HepG2 (cell line): ENCODE results near the gene IL18. TPM values are rescaled to one million over a fixed set of nuclear protein-coding genes. Genes with fewer than 3 reads are reported as not detected.

Experiments
- ATF7 ChIP-seq, 2 experiments: fragments of 450-650 bp in 1 of 2; sonication (generic) in 1 of 2; formaldehyde crosslinking in 1 of 2; IDR thresholded peaks; 2 replicates each; pipeline versions ENCODE4 v1.4.0 to v1.6.1; 2016 to 2020; ENCODE audit warnings: antibody characterized with exemption in 1 of 2, mild to moderate bottlenecking in 1 of 2, missing genetic modification reagents in 1 of 2
- CBX5 ChIP-seq: sonication (generic); formaldehyde crosslinking; IDR thresholded peaks from 2 replicates; pipeline ENCODE4 v1.4.0; 2020; ENCODE audit warnings: missing genetic modification reagents, borderline replicate concordance
- DMAP1 ChIP-seq: IDR thresholded peaks from 2 replicates; pipeline ENCODE4 v1.6.1; 2016
- FOSL1 ChIP-seq: sonication (generic); formaldehyde crosslinking; IDR thresholded peaks from 2 replicates; pipeline ENCODE4 v1.9.0; 2021; ENCODE audit warnings: missing genetic modification reagents, borderline replicate concordance
- FOSL2 ChIP-seq: sonication (generic); formaldehyde crosslinking; IDR thresholded peaks from 2 replicates; pipeline ENCODE4 v1.4.0; 2020; ENCODE audit warnings: missing genetic modification reagents
- FOXP1 ChIP-seq, 2 experiments: fragments of 450-650 bp in 1 of 2; IDR thresholded peaks; 2 replicates each; pipeline ENCODE4 v1.6.1; 2017 to 2018; ENCODE audit warnings: antibody characterized with exemption in 1 of 2
- HCFC1 ChIP-seq: fragments of 150-350 bp; IDR thresholded peaks from 2 replicates; pipeline ENCODE4 v1.6.1; 2014; ENCODE audit warnings: low read depth, low read length
- MAFK ChIP-seq, 2 experiments: IDR thresholded peaks in 1 of 2; conservative IDR thresholded peaks in 1 of 2; 2 replicates each; pipeline ENCODE4 v1.6.1; 2011; ENCODE audit warnings: improper control_type of control experiment in 2 of 2, low read length in 2 of 2
- PAWR ChIP-seq: sonication (generic); formaldehyde crosslinking; IDR thresholded peaks from 2 replicates; pipeline ENCODE4 v1.4.0; 2020; ENCODE audit warnings: missing genetic modification reagents, mild to moderate bottlenecking, borderline replicate concordance
- PITX1 ChIP-seq: sonication (generic); formaldehyde crosslinking; IDR thresholded peaks from 2 replicates; pipeline ENCODE4 v1.5.1; 2020; ENCODE audit warnings: mild to moderate bottlenecking, missing genetic modification reagents
- SAP130 ChIP-seq: IDR thresholded peaks from 2 replicates; pipeline ENCODE4 v1.6.1; 2016; ENCODE audit warnings: low read depth
- SP140L ChIP-seq: sonication (generic); formaldehyde crosslinking; IDR thresholded peaks from 2 replicates; pipeline ENCODE4 v1.4.0; 2020; ENCODE audit warnings: missing genetic modification reagents, borderline replicate concordance
- ZBTB7B ChIP-seq: sonication (generic); formaldehyde crosslinking; IDR thresholded peaks from 2 replicates; pipeline ENCODE4 v1.4.0; 2020; ENCODE audit warnings: missing genetic modification reagents
- ZNF12 ChIP-seq: sonication (generic); formaldehyde crosslinking; IDR thresholded peaks from 2 replicates; pipeline ENCODE4 v1.5.0; 2020; ENCODE audit warnings: missing genetic modification reagents
- ZNF432 ChIP-seq: sonication (generic); formaldehyde crosslinking; IDR thresholded peaks from 2 replicates; pipeline ENCODE4 v1.5.0; 2020; ENCODE audit warnings: missing genetic modification reagents, mild to moderate bottlenecking, borderline replicate concordance
- ZNF547 ChIP-seq: sonication (generic); formaldehyde crosslinking; IDR thresholded peaks from 2 replicates; pipeline ENCODE4 v1.5.1; 2020; ENCODE audit warnings: mild to moderate bottlenecking, missing genetic modification reagents
- ZNF670 ChIP-seq: sonication (generic); formaldehyde crosslinking; IDR thresholded peaks from 2 replicates; pipeline ENCODE4 v1.8.0; 2022; ENCODE audit warnings: mild to moderate bottlenecking, missing genetic modification reagents, borderline replicate concordance
- polyA plus RNA-seq, 8 experiments: library from polyadenylated mRNA; depleted of rRNA in 3 of 8; stranded (reverse) in 7 of 8; unstranded in 1 of 8; fragments of >200 nt; fragmentation: Illumina TruSeq in 4 of 8; extraction: Trizol in 4 of 8; gene quantifications; 2 replicates each; pipeline versions ENCODE4 v1.2.1 to v1.2.3, GENCODE V29; 2011 to 2016; ENCODE audit warnings: low read depth in 4 of 8, missing spikeins in 1 of 8, mixed read lengths in 1 of 8; ENCODE audit not compliant: insufficient read depth in 1 of 8
- total RNA-seq, 5 experiments: library from RNA; depleted of rRNA; stranded (reverse); fragments of >200 nt; fragmentation: Illumina TruSeq; extraction: Trizol; gene quantifications; 2 replicates each; pipeline ENCODE4 v1.2.3, GENCODE V29; 2016; ENCODE audit warnings: low read depth in 1 of 5
- TF ChIP-seq, protein P1 (sequence below): IDR thresholded peaks from 2 replicates; pipeline ENCODE4 v1.6.1; 2012; ENCODE audit warnings: inconsistent platforms
- TF ChIP-seq, protein P2 (sequence below): sonication (generic); formaldehyde crosslinking; conservative IDR thresholded peaks from 2 replicates; pipeline ENCODE4 v1.4.0; 2020; ENCODE audit warnings: missing genetic modification reagents
- TF ChIP-seq, protein P3 (sequence below), 2 experiments: sonication (generic) in 1 of 2; formaldehyde crosslinking in 1 of 2; IDR thresholded peaks; 2 replicates each; pipeline versions ENCODE4 v1.6.1 to v1.9.0; 2014 to 2022; ENCODE audit warnings: antibody characterized with exemption in 1 of 2, borderline replicate concordance in 1 of 2, inconsistent platforms in 1 of 2, low read depth in 1 of 2, missing genetic modification reagents in 1 of 2

Gene IL18
- total and polyA plus RNA-seq, 2 of the 13 experiments (the other 11 are each of a cell fraction or from before 2014, with no cell fraction given) = 0.89 to 2.7 TPM

DNA sequence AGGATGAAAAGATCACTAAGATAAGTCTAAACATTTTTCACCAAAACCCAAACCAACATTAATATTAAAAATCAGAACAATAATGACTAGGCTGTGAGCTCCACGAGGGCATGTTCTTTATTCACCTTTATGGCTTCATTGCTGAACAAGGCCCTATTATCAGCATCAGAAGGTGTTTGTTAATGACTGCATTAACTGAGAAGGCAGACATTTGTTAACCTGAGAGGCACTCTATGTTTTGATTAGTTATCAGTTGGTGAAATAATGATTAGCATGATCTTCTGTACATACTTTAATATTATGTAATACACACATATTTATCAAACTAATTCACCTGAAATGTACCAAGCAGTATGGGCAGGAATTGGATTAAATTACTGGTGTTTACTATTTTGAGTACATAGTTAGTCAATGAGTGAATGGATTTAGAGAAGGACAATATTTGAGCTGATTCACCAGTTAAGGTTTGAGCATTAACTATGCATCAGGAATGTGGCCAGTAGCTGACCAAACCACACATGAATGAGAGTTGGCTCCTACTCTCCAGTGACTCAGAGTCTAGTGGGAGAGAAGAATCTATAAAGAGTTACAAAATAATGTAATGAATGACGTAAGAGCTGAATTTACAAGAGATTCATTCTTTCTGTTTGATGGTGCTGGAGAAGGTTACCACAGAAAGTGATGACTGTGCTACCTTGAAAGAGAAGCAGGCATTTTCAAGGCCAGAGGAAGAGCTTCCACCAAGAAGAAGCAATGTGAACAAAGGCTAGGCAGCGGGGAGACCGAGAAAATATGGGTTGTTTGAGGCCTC is 6.7 kb downstream of the IL18 start (continued):
- TF ChIP-seq, protein P1, sequence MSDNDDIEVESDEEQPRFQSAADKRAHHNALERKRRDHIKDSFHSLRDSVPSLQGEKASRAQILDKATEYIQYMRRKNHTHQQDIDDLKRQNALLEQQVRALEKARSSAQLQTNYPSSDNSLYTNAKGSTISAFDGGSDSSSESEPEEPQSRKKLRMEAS = no peak
- TF ChIP-seq PAWR (CRISPR knock-in tag) (no peak), ZNF432 (CRISPR knock-in tag) (no peak), ZBTB7B (no peak), ATF7 (IDR thresholded peaks at IDR 0.05) (peak; percentile 93), ATF7 (CRISPR knock-in tag; IDR thresholded peaks at IDR 0.05) (no peak), HCFC1 (no peak), ZNF670 (CRISPR knock-in tag) (no peak), SAP130 (CRISPR knock-in tag) (peak; percentile 49), ZNF547 (CRISPR knock-in tag) (no peak), FOSL1 (CRISPR knock-in tag) (peak; percentile 39; the same call in 1 of the 2 replicates), FOXP1 (IDR thresholded peaks at IDR 0.05) (no peak), FOXP1 (CRISPR knock-in tag; IDR thresholded peaks at IDR 0.05) (peak; percentile 8; the same call in 1 of the 2 replicates), FOSL2 (CRISPR knock-in tag) (peak; percentile 93), CBX5 (CRISPR knock-in tag) (no peak), SP140L (CRISPR knock-in tag) (no peak), DMAP1 (CRISPR knock-in tag) (no peak), ZNF12 (CRISPR knock-in tag) (no peak), MAFK (conservative IDR thresholded peaks at IDR 0.05 in 1 of 2, IDR thresholded peaks at IDR 0.05 in 1 of 2; ENCODE audit: low read length in 2 of 2) (peak; percentile 81 to 91), PITX1 (CRISPR knock-in tag) (no peak)
- TF ChIP-seq, protein P2, sequence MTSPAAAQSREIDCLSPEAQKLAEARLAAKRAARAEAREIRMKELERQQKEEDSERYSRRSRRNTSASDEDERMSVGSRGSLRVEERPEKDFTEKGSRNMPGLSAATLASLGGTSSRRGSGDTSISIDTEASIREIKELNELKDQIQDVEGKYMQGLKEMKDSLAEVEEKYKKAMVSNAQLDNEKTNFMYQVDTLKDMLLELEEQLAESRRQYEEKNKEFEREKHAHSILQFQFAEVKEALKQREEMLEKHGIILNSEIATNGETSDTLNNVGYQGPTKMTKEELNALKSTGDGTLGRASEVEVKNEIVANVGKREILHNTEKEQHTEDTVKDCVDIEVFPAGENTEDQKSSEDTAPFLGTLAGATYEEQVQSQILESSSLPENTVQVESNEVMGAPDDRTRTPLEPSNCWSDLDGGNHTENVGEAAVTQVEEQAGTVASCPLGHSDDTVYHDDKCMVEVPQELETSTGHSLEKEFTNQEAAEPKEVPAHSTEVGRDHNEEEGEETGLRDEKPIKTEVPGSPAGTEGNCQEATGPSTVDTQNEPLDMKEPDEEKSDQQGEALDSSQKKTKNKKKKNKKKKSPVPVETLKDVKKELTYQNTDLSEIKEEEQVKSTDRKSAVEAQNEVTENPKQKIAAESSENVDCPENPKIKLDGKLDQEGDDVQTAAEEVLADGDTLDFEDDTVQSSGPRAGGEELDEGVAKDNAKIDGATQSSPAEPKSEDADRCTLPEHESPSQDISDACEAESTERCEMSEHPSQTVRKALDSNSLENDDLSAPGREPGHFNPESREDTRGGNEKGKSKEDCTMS (CRISPR knock-in tag) = no peak
- TF ChIP-seq, protein P3, sequence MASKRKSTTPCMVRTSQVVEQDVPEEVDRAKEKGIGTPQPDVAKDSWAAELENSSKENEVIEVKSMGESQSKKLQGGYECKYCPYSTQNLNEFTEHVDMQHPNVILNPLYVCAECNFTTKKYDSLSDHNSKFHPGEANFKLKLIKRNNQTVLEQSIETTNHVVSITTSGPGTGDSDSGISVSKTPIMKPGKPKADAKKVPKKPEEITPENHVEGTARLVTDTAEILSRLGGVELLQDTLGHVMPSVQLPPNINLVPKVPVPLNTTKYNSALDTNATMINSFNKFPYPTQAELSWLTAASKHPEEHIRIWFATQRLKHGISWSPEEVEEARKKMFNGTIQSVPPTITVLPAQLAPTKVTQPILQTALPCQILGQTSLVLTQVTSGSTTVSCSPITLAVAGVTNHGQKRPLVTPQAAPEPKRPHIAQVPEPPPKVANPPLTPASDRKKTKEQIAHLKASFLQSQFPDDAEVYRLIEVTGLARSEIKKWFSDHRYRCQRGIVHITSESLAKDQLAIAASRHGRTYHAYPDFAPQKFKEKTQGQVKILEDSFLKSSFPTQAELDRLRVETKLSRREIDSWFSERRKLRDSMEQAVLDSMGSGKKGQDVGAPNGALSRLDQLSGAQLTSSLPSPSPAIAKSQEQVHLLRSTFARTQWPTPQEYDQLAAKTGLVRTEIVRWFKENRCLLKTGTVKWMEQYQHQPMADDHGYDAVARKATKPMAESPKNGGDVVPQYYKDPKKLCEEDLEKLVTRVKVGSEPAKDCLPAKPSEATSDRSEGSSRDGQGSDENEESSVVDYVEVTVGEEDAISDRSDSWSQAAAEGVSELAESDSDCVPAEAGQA (IDR thresholded peaks at IDR 0.05; ENCODE audit: low read depth) = peak; percentile 42; the same call in 1 of the 2 replicates
- TF ChIP-seq, protein P3 (CRISPR knock-in tag; IDR thresholded peaks at IDR 0.05; ENCODE audit: borderline replicate concordance) = no peak
